ENCODE measurements around the gene CSNK1G3.

Gene CSNK1G3

DNA sequence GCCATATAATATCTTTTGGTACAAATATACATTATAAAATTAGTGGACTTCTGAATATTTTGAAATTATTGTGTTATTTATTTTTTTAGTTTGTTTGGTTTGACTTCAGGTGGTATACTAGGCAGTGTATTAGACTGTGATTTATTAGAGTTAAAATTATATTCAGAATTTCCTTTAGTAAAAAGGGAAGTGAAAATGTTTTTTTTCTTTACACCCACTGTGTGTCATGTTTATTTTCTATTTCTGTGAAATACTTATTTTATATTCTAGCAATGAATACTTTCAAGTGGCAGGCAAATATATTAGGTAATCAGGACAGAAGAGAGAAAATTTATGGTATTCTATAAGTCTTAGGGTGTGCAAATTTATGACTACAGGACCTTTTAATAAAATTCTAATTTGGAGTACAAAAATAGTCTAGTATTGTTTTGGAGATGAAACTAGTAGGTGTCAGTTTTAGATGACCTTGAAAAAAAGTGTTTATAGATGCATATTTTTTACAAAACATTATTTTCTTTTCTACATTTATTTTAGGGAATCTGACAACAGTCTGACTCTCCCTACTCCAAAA is 8.8 kb downstream of the CSNK1G3 start:
- Histone ChIP-seq H3K79me1 (ENCODE audit: low read length) (no peaks in the 10 kb centered on the region), H4K12ac (ENCODE audit: low read depth, low read length) (no peak overlapping the region), H2BK5ac (ENCODE audit: low read depth, low read length, poor library complexity) (no peak overlapping the region), H3K18ac (ENCODE audit: low read length) (no peak overlapping the region), H3K14ac (ENCODE audit: low read length) (no peak overlapping the region), H3K27me3 (ENCODE audit: insufficient read depth, low read length) (no peaks in the 10 kb centered on the region), H3K79me2 (ENCODE audit: control insufficient read depth, insufficient read depth, low read length, poor library complexity) (peaks cover 2% of the 10 kb centered on the region), H2BK12ac (ENCODE audit: low read length) (no peak overlapping the region), H3K4ac (ENCODE audit: low read depth, low read length) (no peak overlapping the region), H4K8ac (ENCODE audit: low read depth, low read length) (no peak overlapping the region), H3K9me3 (ENCODE audit: insufficient read depth, low read depth, low read length) (no peaks in the 10 kb centered on the region), H3K23ac (ENCODE audit: low read length) (no peak overlapping the region), H3K36me3 (ENCODE audit: control insufficient read depth in 1 of 2, insufficient read depth in 2 of 2, low read length in 2 of 2) (no peaks in the 10 kb centered on the region), H3K4me1 (ENCODE audit: control insufficient read depth in 1 of 2, insufficient read depth in 2 of 2, low read length in 2 of 2) (peaks cover 0 to 4% of the 10 kb centered on the region in 2 experiments), H3K9ac (ENCODE audit: low read length) (no peak overlapping the region), H2BK120ac (ENCODE audit: insufficient read depth, low read length, poor library complexity) (no peak overlapping the region), H3K4me2 (ENCODE audit: low read length) (no peak overlapping the region), H4K91ac (ENCODE audit: low read depth, low read length) (no peak overlapping the region), H2AFZ (ENCODE audit: insufficient read depth, low read length, poor library complexity) (no peak overlapping the region), H3K27ac (ENCODE audit: low read depth, low read length) (no peak overlapping the region), H2AK5ac (ENCODE audit: low read length) (no peak overlapping the region), H3K4me3 (ENCODE audit: low read depth, low read length) (no peak overlapping the region)
- no peak for DNase-seq

DNA sequence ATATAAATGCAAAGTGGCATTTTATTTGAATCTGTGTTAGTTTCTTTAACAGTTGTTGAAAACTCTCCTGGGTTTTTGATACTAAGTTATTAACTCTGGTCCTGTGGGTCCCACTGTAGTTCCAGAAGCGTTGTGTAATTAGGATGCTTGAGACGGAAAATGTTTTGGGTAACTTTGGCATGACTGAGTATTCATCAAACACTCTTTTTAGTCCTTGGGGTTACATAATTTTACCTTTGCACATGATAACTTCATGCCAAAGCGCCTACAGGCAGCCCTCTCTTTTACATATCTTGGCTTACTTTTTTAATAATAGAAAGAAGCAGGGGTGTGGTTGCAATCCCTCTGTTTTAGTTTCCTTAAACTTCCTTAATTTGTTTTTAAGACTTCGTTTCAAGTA is 12.2 kb downstream of the CSNK1G3 start:
- no peak overlapping the region for H3K23ac ChIP-seq (ENCODE audit: low read length)
- H3K79me2 ChIP-seq (ENCODE audit: control insufficient read depth, insufficient read depth, low read length, poor library complexity), result no peaks in the 10 kb centered on the region
- WGBS (ENCODE audit: extremely low coverage, insufficient coverage, insufficient read length), result no CpG with 5 or more reads among the region's 4 CpGs

DNA sequence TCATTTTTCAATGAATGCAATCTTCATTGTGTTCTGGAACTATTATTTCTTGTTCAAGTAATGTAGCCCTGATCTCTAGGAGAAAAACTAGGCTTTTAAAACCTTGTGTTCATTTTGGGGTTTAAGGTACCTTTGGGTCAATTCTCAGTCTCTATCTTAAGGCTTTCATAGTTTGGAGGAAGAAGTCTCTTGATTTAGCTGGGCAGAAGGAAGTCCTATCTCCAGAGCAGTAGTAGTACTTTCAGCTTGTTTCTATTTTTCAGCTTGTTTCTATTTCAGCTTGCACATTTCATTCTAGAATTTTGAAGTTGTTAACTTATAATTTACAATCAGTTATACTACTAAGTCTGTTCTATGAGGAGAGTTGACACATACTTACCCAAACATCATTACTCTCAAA is 15.2 kb downstream of the CSNK1G3 start:
- H2BK120ac ChIP-seq (ENCODE audit: insufficient read depth, low read length, poor library complexity), result no peak overlapping the region
- no peak overlapping the region for H3K4ac ChIP-seq (ENCODE audit: low read depth, low read length)
- no peak overlapping the region for H3K4me3 ChIP-seq (ENCODE audit: low read depth, low read length)
- no peak overlapping the region for H3K18ac ChIP-seq (ENCODE audit: low read length)
- no peak overlapping the region for H4K12ac ChIP-seq (ENCODE audit: low read depth, low read length)
- no peak overlapping the region for H3K4me2 ChIP-seq (ENCODE audit: low read length)
- H3K79me2 ChIP-seq (ENCODE audit: control insufficient read depth, insufficient read depth, low read length, poor library complexity), result no peaks in the 10 kb centered on the region
- H2AFZ ChIP-seq (ENCODE audit: insufficient read depth, low read length, poor library complexity), result no peak overlapping the region
- no peaks in the 10 kb centered on the region for H3K27me3 ChIP-seq (ENCODE audit: insufficient read depth, low read length)
- no peak overlapping the region for H3K23ac ChIP-seq (ENCODE audit: low read length)
- H3K9me3 ChIP-seq (ENCODE audit: insufficient read depth, low read depth, low read length), result no peaks in the 10 kb centered on the region
- no peak overlapping the region for H3K9ac ChIP-seq (ENCODE audit: low read length)
- H2AK5ac ChIP-seq (ENCODE audit: low read length), result no peak overlapping the region
- H3K14ac ChIP-seq (ENCODE audit: low read length), result no peak overlapping the region
- H3K36me3 ChIP-seq (ENCODE audit: control insufficient read depth in 1 of 2, insufficient read depth in 2 of 2, low read length in 2 of 2), result no peaks in the 10 kb centered on the region
- H3K4me1 ChIP-seq (ENCODE audit: control insufficient read depth in 1 of 2, insufficient read depth in 2 of 2, low read length in 2 of 2), result no peaks in the 10 kb centered on the region
- H3K27ac ChIP-seq (ENCODE audit: low read depth, low read length), result no peak overlapping the region
- H2BK12ac ChIP-seq (ENCODE audit: low read length), result no peak overlapping the region
- H3K79me1 ChIP-seq (ENCODE audit: low read length), result no peaks in the 10 kb centered on the region
- H4K8ac ChIP-seq (ENCODE audit: low read depth, low read length), result no peak overlapping the region
- no peak overlapping the region for H4K91ac ChIP-seq (ENCODE audit: low read depth, low read length)
- H2BK5ac ChIP-seq (ENCODE audit: low read depth, low read length, poor library complexity), result no peak overlapping the region
- no peak for DNase-seq

More for the DNA sequence above, 12.2 kb downstream of the CSNK1G3 start:
- no peaks in the 10 kb centered on the region for H3K36me3 ChIP-seq (ENCODE audit: control insufficient read depth in 1 of 2, insufficient read depth in 2 of 2, low read length in 2 of 2)
- no peaks in the 10 kb centered on the region for H3K9me3 ChIP-seq (ENCODE audit: insufficient read depth, low read depth, low read length)
- no peak overlapping the region for H3K18ac ChIP-seq (ENCODE audit: low read length)
- no peak overlapping the region for H4K91ac ChIP-seq (ENCODE audit: low read depth, low read length)
- H3K4me2 ChIP-seq (ENCODE audit: low read length), result no peak overlapping the region
- no peak overlapping the region for H4K12ac ChIP-seq (ENCODE audit: low read depth, low read length)
- no peak overlapping the region for H2BK12ac ChIP-seq (ENCODE audit: low read length)
- H3K14ac ChIP-seq (ENCODE audit: low read length), result no peak overlapping the region
- no peak overlapping the region for H2AFZ ChIP-seq (ENCODE audit: insufficient read depth, low read length, poor library complexity)
- H3K4me3 ChIP-seq (ENCODE audit: low read depth, low read length), result no peak overlapping the region
- no peaks in the 10 kb centered on the region for H3K4me1 ChIP-seq (ENCODE audit: control insufficient read depth in 1 of 2, insufficient read depth in 2 of 2, low read length in 2 of 2)
- no peak overlapping the region for H4K8ac ChIP-seq (ENCODE audit: low read depth, low read length)
- H3K9ac ChIP-seq (ENCODE audit: low read length), result no peak overlapping the region
- peak in 1 of 2 donors; percentile 42 for DNase-seq
- no peaks in the 10 kb centered on the region for H3K27me3 ChIP-seq (ENCODE audit: insufficient read depth, low read length)
- H2AK5ac ChIP-seq (ENCODE audit: low read length), result no peak overlapping the region
- H2BK5ac ChIP-seq (ENCODE audit: low read depth, low read length, poor library complexity), result no peak overlapping the region
- H3K27ac ChIP-seq (ENCODE audit: low read depth, low read length), result no peak overlapping the region
- no peak overlapping the region for H2BK120ac ChIP-seq (ENCODE audit: insufficient read depth, low read length, poor library complexity)
- H3K4ac ChIP-seq (ENCODE audit: low read depth, low read length), result no peak overlapping the region
- H3K79me1 ChIP-seq (ENCODE audit: low read length), result no peaks in the 10 kb centered on the region

DNA sequence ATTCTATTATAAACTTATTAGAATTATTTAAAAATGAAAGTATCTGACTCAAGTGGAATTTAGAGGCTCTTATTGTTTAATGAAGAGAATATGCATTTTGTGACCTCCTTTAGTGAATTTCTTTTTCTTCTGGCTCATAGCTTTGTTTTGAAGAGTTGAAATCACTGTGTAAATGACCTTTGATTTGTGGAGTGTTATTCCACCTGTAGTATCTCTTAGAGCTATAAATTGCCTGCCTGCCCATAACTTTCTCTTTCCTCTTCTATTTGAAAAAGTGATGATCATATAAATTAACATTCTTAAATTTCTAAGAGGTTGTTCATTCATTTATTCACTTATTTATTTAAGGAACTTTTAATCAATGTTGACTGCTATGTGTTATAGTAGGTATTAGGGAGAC is 16.1 kb downstream of the CSNK1G3 start:
- no peak overlapping the region for H3K23ac ChIP-seq (ENCODE audit: low read length)
- no peak overlapping the region for H4K91ac ChIP-seq (ENCODE audit: low read depth, low read length)
- no peaks in the 10 kb centered on the region for H3K4me1 ChIP-seq (ENCODE audit: control insufficient read depth in 1 of 2, insufficient read depth in 2 of 2, low read length in 2 of 2)
- H3K4me3 ChIP-seq (ENCODE audit: low read depth, low read length), result no peak overlapping the region
- no peak overlapping the region for H4K8ac ChIP-seq (ENCODE audit: low read depth, low read length)
- no peaks in the 10 kb centered on the region for H3K36me3 ChIP-seq (ENCODE audit: control insufficient read depth in 1 of 2, insufficient read depth in 2 of 2, low read length in 2 of 2)
- no peak for DNase-seq
- no peak overlapping the region for H2BK5ac ChIP-seq (ENCODE audit: low read depth, low read length, poor library complexity)
- no peaks in the 10 kb centered on the region for H3K79me1 ChIP-seq (ENCODE audit: low read length)
- H3K9ac ChIP-seq (ENCODE audit: low read length), result no peak overlapping the region
- no peak overlapping the region for H3K4me2 ChIP-seq (ENCODE audit: low read length)
- H2BK120ac ChIP-seq (ENCODE audit: insufficient read depth, low read length, poor library complexity), result no peak overlapping the region
- no peak overlapping the region for H3K27ac ChIP-seq (ENCODE audit: low read depth, low read length)
- no peaks in the 10 kb centered on the region for H3K9me3 ChIP-seq (ENCODE audit: insufficient read depth, low read depth, low read length)
- no peaks in the 10 kb centered on the region for H3K79me2 ChIP-seq (ENCODE audit: control insufficient read depth, insufficient read depth, low read length, poor library complexity)
- H3K14ac ChIP-seq (ENCODE audit: low read length), result no peak overlapping the region
- no peak overlapping the region for H2AFZ ChIP-seq (ENCODE audit: insufficient read depth, low read length, poor library complexity)
- H4K12ac ChIP-seq (ENCODE audit: low read depth, low read length), result no peak overlapping the region
- no peak overlapping the region for H3K18ac ChIP-seq (ENCODE audit: low read length)
- H2BK12ac ChIP-seq (ENCODE audit: low read length), result no peak overlapping the region
- H2AK5ac ChIP-seq (ENCODE audit: low read length), result no peak overlapping the region
- H3K27me3 ChIP-seq (ENCODE audit: insufficient read depth, low read length), result no peaks in the 10 kb centered on the region
- H3K4ac ChIP-seq (ENCODE audit: low read depth, low read length), result no peak overlapping the region
